SK-N-MC (cell line): ENCODE results near the gene TMC1.

ENCODE experiments used
- EZH2 ChIP-seq: fragments of 200-600 bp; sonication (generic); IDR thresholded peaks from one replicate; pipeline ENCODE4 v1.6.1; 2017; ENCODE audit warnings: antibody characterized with exemption
- POLR2AphosphoS5 ChIP-seq: IDR thresholded peaks from 2 replicates; pipeline ENCODE4 v1.6.1; 2012; ENCODE audit warnings: mild to moderate bottlenecking, low read depth, low read length, borderline replicate concordance

GRCh38 chr9:72612449-72612848, 91.0 kb downstream of the TMC1 start:
- TF ChIP-seq POLR2AphosphoS5, result no peak
- TF ChIP-seq EZH2, result no peak
